Stimulated activated CD8-positive, alpha-beta memory T cell treated with anti-CD3 and anti-CD28 coated beads, Interleukin-4, amount 100 ng/mL, for 48 hours (primary cell): ENCODE results near the gene NSUN5.
A peak's percentile ranks its signal among the peaks of the same experiment; 100 is the strongest.
"Not testable (repeated sequence)": the region's sequence is repeated elsewhere in the genome, so short reads cannot be mapped to it uniquely, and the experiment has no call there.

Source experiments
- DNase-seq: peaks from one replicate; pipeline ENCODE4 v3.0.0-alpha.2; 2020

Gene NSUN5

GRCh38 chr7:73308665-73309214, at the start of gene NSUN5:
TSS of gene NSUN5 (minus strand) at chr7:73308826. CDS start at chr7:73308790, 36 bp downstream.
- DNase-seq, result peak; percentile 92

- DNase-seq, result no peak
Observed at GRCh38 chr7:73356159-73356558, 47.5 kb upstream of the NSUN5 start.

- no peak for DNase-seq
Observed at GRCh38 chr7:73354821-73355220, 46.2 kb upstream of the NSUN5 start.

- no peak for DNase-seq
Observed at GRCh38 chr7:73354196-73354595, 45.6 kb upstream of the NSUN5 start.

GRCh38 chr7:73353243-73353642, 44.6 kb upstream of the NSUN5 start:
- no peak for DNase-seq

- no peak for DNase-seq
Observed at GRCh38 chr7:73352784-73353183, 44.2 kb upstream of the NSUN5 start.

GRCh38 chr7:73351447-73352167, 43.0 kb upstream of the NSUN5 start:
- DNase-seq, result no peak

GRCh38 chr7:73350306-73351068, 41.9 kb upstream of the NSUN5 start:
- DNase-seq, result no peak

GRCh38 chr7:73349763-73350162, 41.1 kb upstream of the NSUN5 start:
- DNase-seq, result no peak

- no peak for DNase-seq
Observed at GRCh38 chr7:73345951-73346350, 37.3 kb upstream of the NSUN5 start.

- DNase-seq, result no peak
Observed at GRCh38 chr7:73345538-73345937, 36.9 kb upstream of the NSUN5 start.

- no peak for DNase-seq
Observed at GRCh38 chr7:73343671-73344380, 35.2 kb upstream of the NSUN5 start.

- DNase-seq, result no peak
Observed at GRCh38 chr7:73342645-73343044, 34.0 kb upstream of the NSUN5 start.

GRCh38 chr7:73341877-73342276, 33.3 kb upstream of the NSUN5 start:
- DNase-seq, result no peak

- DNase-seq, result no peak
Observed at GRCh38 chr7:73340514-73340913, 31.9 kb upstream of the NSUN5 start.

- no peak for DNase-seq
Observed at GRCh38 chr7:73338321-73338720, 29.7 kb upstream of the NSUN5 start.

- no peak for DNase-seq
Observed at GRCh38 chr7:73332447-73332846, 23.8 kb upstream of the NSUN5 start.

- no peak for DNase-seq
Observed at GRCh38 chr7:73330772-73331171, 22.1 kb upstream of the NSUN5 start.

- DNase-seq, result no peak
Observed at GRCh38 chr7:73329861-73330581, 21.4 kb upstream of the NSUN5 start.

- DNase-seq, result no peak
Observed at GRCh38 chr7:73328696-73329095, 20.1 kb upstream of the NSUN5 start.

GRCh38 chr7:73327922-73328321, 19.3 kb upstream of the NSUN5 start, which contains the start of the genes FKBP6 and TRIM50:
TSS of gene FKBP6 (plus strand) at chr7:73328161. CDS start at chr7:73328429, 268 bp downstream.
TSS of gene TRIM50 (minus strand) at chr7:73328082. CDS start at chr7:73324787, 3,295 bp downstream.
- DNase-seq, result not testable (repeated sequence)

- not testable (repeated sequence) for DNase-seq
Observed at GRCh38 chr7:73327449-73327848, 18.8 kb upstream of the NSUN5 start.
